GM21576 (cell line): ENCODE measurements around the gene OR2A25.

ENCODE experiments used
- ATAC-seq: cut with Tn5 transposase; IDR thresholded peaks from one replicate; pipeline ENCODE4 v1.9.1; 2021; ENCODE audit warnings: mild to moderate bottlenecking, moderate library complexity; ENCODE audit not compliant: unreplicated experiment

The OR2A25 gene

GRCh38 chr7:144069953-144070352 is 342 bp downstream of the OR2A25 start:
- no peak for ATAC-seq

DNA sequence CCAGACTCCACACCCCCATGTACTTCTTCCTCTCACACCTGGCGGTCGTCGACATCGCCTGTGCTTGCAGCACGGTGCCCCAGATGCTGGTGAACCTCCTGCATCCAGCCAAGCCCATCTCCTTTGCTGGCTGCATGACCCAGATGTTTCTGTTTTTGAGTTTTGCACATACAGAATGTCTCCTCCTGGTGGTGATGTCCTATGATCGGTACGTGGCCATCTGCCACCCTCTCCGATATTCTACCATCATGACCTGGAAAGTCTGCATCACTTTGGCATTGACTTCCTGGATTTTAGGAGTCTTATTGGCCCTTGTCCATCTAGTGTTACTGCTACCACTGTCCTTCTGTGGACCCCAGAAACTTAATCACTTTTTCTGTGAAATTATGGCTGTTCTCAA is 4.8 kb downstream of the OR2A25 start:
- ATAC-seq = no peak

DNA sequence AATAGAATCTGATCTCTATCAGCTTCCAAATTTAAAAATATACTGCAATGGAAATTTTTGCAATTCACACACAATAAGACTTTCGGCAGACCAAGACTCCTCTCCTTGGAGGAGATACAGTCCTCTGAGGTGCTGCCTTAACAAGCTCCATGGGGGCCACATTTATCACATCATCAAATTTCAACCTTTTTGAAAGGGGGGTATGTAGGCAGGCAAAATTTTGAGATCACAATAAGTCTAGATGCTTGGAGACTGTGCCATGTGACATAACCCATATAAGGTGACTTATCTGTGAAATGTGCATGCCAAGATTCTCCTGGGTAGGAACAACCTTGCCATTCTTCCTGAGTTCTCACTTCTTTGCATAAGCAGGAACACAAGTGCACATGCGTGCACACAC is 16.4 kb downstream of the OR2A25 start, which contains the start of gene OR2A12:
OR2A12 (plus strand) TSS at position 301 of the 400 bp plus-strand sequence. CDS start 8,830 bp downstream, outside the sequence.
- ATAC-seq = no peak

DNA sequence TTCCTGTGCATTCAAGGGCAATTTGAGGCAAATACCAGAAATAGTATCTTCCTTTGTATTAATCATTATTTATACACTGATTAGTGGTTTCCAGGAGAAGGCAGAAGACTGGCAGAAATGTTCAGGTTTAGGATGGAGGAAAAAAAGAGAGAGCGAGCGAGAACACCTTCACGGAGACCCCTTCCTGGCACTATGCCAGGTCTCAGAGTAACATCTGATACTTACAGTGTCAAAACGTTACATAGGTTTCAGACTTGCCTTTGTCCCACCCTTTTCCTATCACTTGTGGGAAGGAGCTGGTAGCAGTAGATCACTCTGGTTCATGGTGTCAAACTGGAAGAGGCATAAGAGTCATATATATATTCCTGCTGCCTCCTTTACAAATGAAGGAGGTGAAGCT is 17.1 kb downstream of the OR2A25 start:
- ATAC-seq = no peak

GRCh38 chr7:144087230-144087629 is 17.6 kb downstream of the OR2A25 start:
- no peak for ATAC-seq

DNA sequence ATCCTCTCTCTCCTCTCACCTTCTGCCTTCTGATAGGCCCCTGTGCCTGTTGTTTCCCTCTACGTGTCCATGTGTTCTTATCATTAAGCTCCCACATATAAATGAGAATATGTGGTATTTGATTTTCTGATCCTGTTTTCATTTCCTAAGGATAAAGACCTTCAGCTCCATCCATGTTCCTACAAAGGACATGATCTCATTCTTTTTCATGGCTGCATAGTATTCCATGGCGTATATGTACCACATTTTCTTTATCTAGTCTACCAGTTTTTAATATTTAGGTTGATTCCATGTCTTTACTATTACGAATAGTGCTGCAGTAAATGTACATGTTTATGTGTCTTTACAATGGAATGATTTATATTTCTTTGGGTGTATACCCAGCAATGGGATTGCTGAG is 21.1 kb downstream of the OR2A25 start:
- no peak for ATAC-seq

DNA sequence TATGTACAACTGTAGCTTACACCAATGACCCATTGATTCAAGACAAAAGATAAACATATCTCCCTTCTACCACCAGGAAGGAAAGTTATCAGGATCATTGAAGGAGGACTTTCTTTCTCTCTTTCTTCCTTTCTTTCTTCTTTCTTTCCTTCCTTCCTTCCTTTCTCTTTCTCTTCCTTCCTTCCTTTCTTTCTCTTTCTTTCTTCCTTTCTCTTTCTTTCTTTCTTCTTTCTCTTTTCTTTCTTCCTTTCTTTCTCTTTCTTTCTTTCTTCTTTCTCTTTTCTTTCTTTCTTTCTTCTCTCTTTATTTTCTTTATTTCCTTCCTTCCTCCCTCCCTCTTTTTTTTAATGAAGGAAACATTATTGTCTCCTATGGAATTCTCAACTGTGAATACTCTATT is 29.2 kb downstream of the OR2A25 start:
- no peak for ATAC-seq

DNA sequence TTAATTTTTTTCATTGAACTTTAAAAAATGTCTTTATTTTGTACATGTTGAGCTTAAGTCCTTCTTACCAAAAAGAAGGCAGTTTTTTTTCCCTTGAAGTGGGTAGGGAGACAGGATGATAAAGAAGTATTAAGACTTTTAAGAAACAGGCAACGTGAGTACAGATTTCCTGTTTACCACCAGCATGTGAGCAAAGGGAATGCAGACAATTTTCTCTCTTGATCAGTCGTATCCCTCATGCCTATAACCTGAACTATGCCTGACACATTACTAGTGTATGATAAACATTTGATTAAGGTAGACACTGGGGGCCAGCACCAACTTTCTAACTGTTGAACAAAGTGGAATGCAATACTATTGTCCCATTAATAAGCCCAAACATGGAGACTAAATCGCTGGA is 31.0 kb downstream of the OR2A25 start:
- ATAC-seq = no peak

- no peak for ATAC-seq
Observed at GRCh38 chr7:144102041-144102440, 32.4 kb downstream of the OR2A25 start.

DNA sequence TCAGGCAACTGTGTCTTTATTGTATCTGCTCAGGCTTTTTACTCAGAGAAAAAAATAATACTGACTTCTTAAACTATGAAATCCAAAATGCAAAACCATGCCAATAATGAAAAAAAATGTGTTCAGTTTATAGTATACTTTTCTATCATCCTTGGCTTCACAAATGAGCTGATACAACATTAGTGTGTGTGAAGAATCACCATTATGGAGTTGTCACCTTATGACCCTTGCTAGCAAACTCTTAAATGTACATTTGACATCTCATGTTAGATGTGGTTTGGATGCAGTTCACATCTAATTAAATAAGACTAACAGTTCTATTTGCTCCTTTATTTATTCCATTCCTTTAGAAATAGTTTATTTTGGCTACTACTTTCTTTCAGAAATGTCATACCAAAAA is 35.6 kb downstream of the OR2A25 start:
- ATAC-seq = no peak

GRCh38 chr7:144109283-144109682 is 39.7 kb downstream of the OR2A25 start, which contains the start of gene OR2A2:
TSS of gene OR2A2 (plus strand) at chr7:144109583. CDS start at chr7:144109583, 0 bp downstream.
- ATAC-seq = no peak

GRCh38 chr7:144110272-144110671 is 40.7 kb downstream of the OR2A25 start:
- no peak for ATAC-seq

- ATAC-seq = no peak
Observed at GRCh38 chr7:144113651-144114050, 44.0 kb downstream of the OR2A25 start.

GRCh38 chr7:144118341-144118740 is 48.7 kb downstream of the OR2A25 start:
- ATAC-seq = no peak

GRCh38 chr7:144122876-144123275 is 53.3 kb downstream of the OR2A25 start, which contains the start of gene OR2A14:
TSS of gene OR2A14 (plus strand) at chr7:144123176. CDS start at chr7:144129113, 5,937 bp downstream.
- ATAC-seq = no peak
